ENCODE results near the gene SLFN11. TPM values are rescaled to one million over a fixed set of nuclear protein-coding genes. Genes with fewer than 3 reads are reported as not detected.

SLFN11 gene
- total RNA-seq, 3 donors from 2014 or later (not counting 1 experiment from before 2014, with no cell fraction given), result 22.9 to 31.8 (median 26.8) TPM

- H3K27me3 Mint-ChIP-seq (ENCODE audit: low read depth in 2 of 2), result no peaks in the 10 kb centered on the region
- intact Hi-C loops (cut with micrococcal nuclease), result no loop called here
- whole genome bisulfite sequencing (ENCODE audit: insufficient coverage), result 48% methylated on average over 24 of the region's 25 CpGs
Measured at GRCh38 chr17:35345445-35345925, 27.9 kb downstream of the SLFN11 start.

GRCh38 chr17:35344262-35344661, 29.2 kb downstream of the SLFN11 start:
- H3K36me3 Mint-ChIP-seq, result peaks cover 11% of the 10 kb centered on the region
- Histone ChIP-seq H3K27me3 (ENCODE audit: control insufficient read depth, insufficient read depth, low read length) (no peaks in the 10 kb centered on the region), H3K4me3 (ENCODE audit: low read length) (no peak overlapping the region), H3K4me1 (ENCODE audit: control insufficient read depth, insufficient read depth, low read length) (peaks cover 27% of the 10 kb centered on the region), H3K9me3 (ENCODE audit: control insufficient read depth, insufficient read depth, low read length) (peaks cover 10% of the 10 kb centered on the region), H3K36me3 (ENCODE audit: control insufficient read depth, insufficient read depth, low read length) (no peaks in the 10 kb centered on the region), H3K27ac (ENCODE audit: low read length) (no peak overlapping the region)
- H3K27me3 Mint-ChIP-seq (ENCODE audit: low read depth in 2 of 2), result no peaks in the 10 kb centered on the region
- WGBS (ENCODE audit: insufficient coverage), result 98% methylated on average over 3 of the region's 3 CpGs
- no peak for TF ChIP-seq CTCF (IDR thresholded peaks at IDR 0.05)
- DNase-seq (no peak), ATAC-seq (no peak)
- peaks cover 39 to 42% of the 10 kb centered on the region in 2 donors for H3K4me1 Mint-ChIP-seq
- no peaks in the 10 kb centered on the region for H3K9me3 Mint-ChIP-seq
- intact Hi-C loops (cut with micrococcal nuclease), result no loop called here
- H3K4me3 Mint-ChIP-seq, result peak overlapping the region; percentile 60
- no peak overlapping the region for H3K27ac Mint-ChIP-seq

More at GRCh38 chr17:35345445-35345925, 27.9 kb downstream of the SLFN11 start:
- no peak for TF ChIP-seq CTCF (IDR thresholded peaks at IDR 0.05)
- Mint-ChIP-seq H3K27ac (peak overlapping the region; percentile 77 to 93), H3K36me3 (peaks cover 11% of the 10 kb centered on the region), H3K4me3 (peak overlapping the region; percentile 96), H3K4me1 (peaks cover 39 to 42% of the 10 kb centered on the region in 2 donors), H3K9me3 (no peaks in the 10 kb centered on the region)
- Histone ChIP-seq H3K4me3 (ENCODE audit: low read length) (peak overlapping the region; percentile 45), H3K9me3 (ENCODE audit: control insufficient read depth, insufficient read depth, low read length) (peaks cover 10% of the 10 kb centered on the region), H3K27me3 (ENCODE audit: control insufficient read depth, insufficient read depth, low read length) (no peaks in the 10 kb centered on the region), H3K4me1 (ENCODE audit: control insufficient read depth, insufficient read depth, low read length) (peaks cover 27% of the 10 kb centered on the region), H3K36me3 (ENCODE audit: control insufficient read depth, insufficient read depth, low read length) (no peaks in the 10 kb centered on the region), H3K27ac (ENCODE audit: low read length) (peak overlapping the region; percentile 17)
- ATAC-seq, result no peak
- DNase-seq, result no peak

DNA sequence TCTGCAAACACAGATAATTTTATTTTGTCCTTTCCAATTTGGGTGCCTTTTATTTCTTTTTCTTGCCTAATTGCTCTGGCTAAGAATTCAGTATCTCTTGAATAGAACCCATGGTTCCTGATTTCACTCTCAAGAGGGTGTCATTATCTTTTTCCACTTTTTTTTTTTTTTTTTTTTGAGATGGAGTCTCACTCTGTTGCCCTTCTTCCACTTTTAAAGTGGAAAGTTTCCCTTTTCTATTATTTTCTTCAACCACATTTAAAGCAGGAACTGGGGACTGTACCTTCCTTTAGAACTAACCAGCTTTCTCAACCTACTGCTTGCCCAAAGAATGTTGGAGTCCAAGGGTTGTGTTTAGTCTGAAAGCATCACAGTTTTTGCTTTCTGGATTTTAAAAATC, 31.1 kb downstream of the SLFN11 start:
- H3K9me3 ChIP-seq (ENCODE audit: control insufficient read depth, insufficient read depth, low read length), result peaks cover 10% of the 10 kb centered on the region
- H3K36me3 ChIP-seq (ENCODE audit: control insufficient read depth, insufficient read depth, low read length), result no peaks in the 10 kb centered on the region
- peak overlapping the region; percentile 79 for H3K4me3 Mint-ChIP-seq
- intact Hi-C loops (cut with micrococcal nuclease), result no loop called here
- no peak overlapping the region for H3K4me3 ChIP-seq (ENCODE audit: low read length)
- H3K4me1 ChIP-seq (ENCODE audit: control insufficient read depth, insufficient read depth, low read length), result peaks cover 27% of the 10 kb centered on the region
- no peak for TF ChIP-seq CTCF (IDR thresholded peaks at IDR 0.05)
- peak overlapping the region; percentile 47 to 62 for H3K27ac Mint-ChIP-seq
- no peaks in the 10 kb centered on the region for H3K27me3 Mint-ChIP-seq (ENCODE audit: low read depth in 2 of 2)
- H3K27me3 ChIP-seq (ENCODE audit: control insufficient read depth, insufficient read depth, low read length), result no peaks in the 10 kb centered on the region
- DNase-seq (no peak), ATAC-seq (no peak)
- H3K4me1 Mint-ChIP-seq, result peaks cover 36 to 39% of the 10 kb centered on the region in 2 donors
- peaks cover 11% of the 10 kb centered on the region for H3K36me3 Mint-ChIP-seq
- no peak overlapping the region for H3K27ac ChIP-seq (ENCODE audit: low read length)
- no peaks in the 10 kb centered on the region for H3K9me3 Mint-ChIP-seq

GRCh38 chr17:35341411-35341992, 31.9 kb downstream of the SLFN11 start:
- Mint-ChIP-seq H3K27ac (peak overlapping the region; percentile 40 to 62), H3K36me3 (peaks cover 11% of the 10 kb centered on the region), H3K4me1 (peaks cover 30 to 34% of the 10 kb centered on the region in 2 donors), H3K27me3 (ENCODE audit: low read depth in 2 of 2) (no peaks in the 10 kb centered on the region), H3K9me3 (no peaks in the 10 kb centered on the region), H3K4me3 (peak overlapping the region; percentile 79)
- Histone ChIP-seq H3K27ac (ENCODE audit: low read length) (no peak overlapping the region), H3K9me3 (ENCODE audit: control insufficient read depth, insufficient read depth, low read length) (peaks cover 10% of the 10 kb centered on the region), H3K4me1 (ENCODE audit: control insufficient read depth, insufficient read depth, low read length) (peaks cover 20% of the 10 kb centered on the region), H3K4me3 (ENCODE audit: low read length) (no peak overlapping the region), H3K36me3 (ENCODE audit: control insufficient read depth, insufficient read depth, low read length) (no peaks in the 10 kb centered on the region), H3K27me3 (ENCODE audit: control insufficient read depth, insufficient read depth, low read length) (no peaks in the 10 kb centered on the region)
- peak in 1 of 2 donors; percentile 55 for DNase-seq
- WGBS (ENCODE audit: insufficient coverage), result 44% methylated on average over 5 of the region's 5 CpGs
- intact Hi-C loops (cut with micrococcal nuclease), result no loop called here
- no peak for TF ChIP-seq CTCF (IDR thresholded peaks at IDR 0.05)
- ATAC-seq, result no peak
